Fibroblast of the aortic adventitia (primary cell): ENCODE measurements around the gene FN1. TPM values are rescaled to one million over a fixed set of nuclear protein-coding genes. Genes with fewer than 3 reads are reported as not detected.

Source experiments
- DNase-seq: peaks from one replicate; pipeline ENCODE4 v3.0.0-alpha.2; 2010; ENCODE audit warnings: low read depth
- H3K4me3 ChIP-seq: 2 replicates; pipeline ENCODE4 v1.5.1; 2011; ENCODE audit warnings: low read depth, mild to moderate bottlenecking, control low read depth, low read length, moderate library complexity
- CTCF ChIP-seq: IDR thresholded peaks from 2 replicates; pipeline ENCODE4 v1.5.1; 2011; ENCODE audit warnings: mild to moderate bottlenecking, low read length, control low read depth, inconsistent platforms; ENCODE audit not compliant: insufficient read depth
- total RNA-seq: library from RNA; depleted of rRNA; stranded (reverse); fragments of >200 nt; gene quantifications from 2 replicates; pipeline ENCODE4 v1.2.3, GENCODE V29; 2012; ENCODE audit warnings: low replicate concordance

The FN1 gene
- total RNA-seq = 3,314 and 7,235 TPM in 2 replicates

- no peak for TF ChIP-seq CTCF
- H3K4me3 ChIP-seq = peak within 1 kb of the TSS; percentile 86
- peak; percentile 99 for DNase-seq
Observed at GRCh38 chr2:215435870-215436704, at the start of gene FN1. Gene FN1, minus strand, starts transcription at chr2:215436068. Its CDS starts 266 bp downstream, at chr2:215435802.

GRCh38 chr2:215485032-215485431, 49.2 kb upstream of the FN1 start:
- H3K4me3 ChIP-seq = no peak overlapping the region
- DNase-seq = no peak
- no peak for TF ChIP-seq CTCF

- H3K4me3 ChIP-seq = no peak overlapping the region
- no peak for TF ChIP-seq CTCF
- no peak for DNase-seq
Observed at GRCh38 chr2:215484570-215484969, 48.7 kb upstream of the FN1 start.

GRCh38 chr2:215483431-215483830, 47.6 kb upstream of the FN1 start:
- no peak for TF ChIP-seq CTCF
- H3K4me3 ChIP-seq = no peak overlapping the region
- DNase-seq = no peak

- DNase-seq = no peak
- no peak for TF ChIP-seq CTCF
- H3K4me3 ChIP-seq = no peak overlapping the region
Observed at GRCh38 chr2:215479536-215480240, 43.8 kb upstream of the FN1 start.

GRCh38 chr2:215479121-215479520, 43.3 kb upstream of the FN1 start:
- H3K4me3 ChIP-seq = no peak overlapping the region
- TF ChIP-seq CTCF = no peak
- no peak for DNase-seq
